ENCODE measurements around the gene RARS1.

GRCh38 chr5:168563959-168564358 is 77.7 kb downstream of the RARS1 start:
- TF ChIP-seq, protein P1, sequence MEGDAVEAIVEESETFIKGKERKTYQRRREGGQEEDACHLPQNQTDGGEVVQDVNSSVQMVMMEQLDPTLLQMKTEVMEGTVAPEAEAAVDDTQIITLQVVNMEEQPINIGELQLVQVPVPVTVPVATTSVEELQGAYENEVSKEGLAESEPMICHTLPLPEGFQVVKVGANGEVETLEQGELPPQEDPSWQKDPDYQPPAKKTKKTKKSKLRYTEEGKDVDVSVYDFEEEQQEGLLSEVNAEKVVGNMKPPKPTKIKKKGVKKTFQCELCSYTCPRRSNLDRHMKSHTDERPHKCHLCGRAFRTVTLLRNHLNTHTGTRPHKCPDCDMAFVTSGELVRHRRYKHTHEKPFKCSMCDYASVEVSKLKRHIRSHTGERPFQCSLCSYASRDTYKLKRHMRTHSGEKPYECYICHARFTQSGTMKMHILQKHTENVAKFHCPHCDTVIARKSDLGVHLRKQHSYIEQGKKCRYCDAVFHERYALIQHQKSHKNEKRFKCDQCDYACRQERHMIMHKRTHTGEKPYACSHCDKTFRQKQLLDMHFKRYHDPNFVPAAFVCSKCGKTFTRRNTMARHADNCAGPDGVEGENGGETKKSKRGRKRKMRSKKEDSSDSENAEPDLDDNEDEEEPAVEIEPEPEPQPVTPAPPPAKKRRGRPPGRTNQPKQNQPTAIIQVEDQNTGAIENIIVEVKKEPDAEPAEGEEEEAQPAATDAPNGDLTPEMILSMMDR (IDR thresholded peaks at IDR 0.05): no peak
- TF ChIP-seq POLR2AphosphoS5 (IDR thresholded peaks at IDR 0.05) (no peak), POLR2A (IDR thresholded peaks at IDR 0.05) (no peak)
